Measurements from ENCODE around the gene TMC7.
A peak's percentile ranks its signal among the peaks of the same experiment; 100 is the strongest.

Gene TMC7

DNA sequence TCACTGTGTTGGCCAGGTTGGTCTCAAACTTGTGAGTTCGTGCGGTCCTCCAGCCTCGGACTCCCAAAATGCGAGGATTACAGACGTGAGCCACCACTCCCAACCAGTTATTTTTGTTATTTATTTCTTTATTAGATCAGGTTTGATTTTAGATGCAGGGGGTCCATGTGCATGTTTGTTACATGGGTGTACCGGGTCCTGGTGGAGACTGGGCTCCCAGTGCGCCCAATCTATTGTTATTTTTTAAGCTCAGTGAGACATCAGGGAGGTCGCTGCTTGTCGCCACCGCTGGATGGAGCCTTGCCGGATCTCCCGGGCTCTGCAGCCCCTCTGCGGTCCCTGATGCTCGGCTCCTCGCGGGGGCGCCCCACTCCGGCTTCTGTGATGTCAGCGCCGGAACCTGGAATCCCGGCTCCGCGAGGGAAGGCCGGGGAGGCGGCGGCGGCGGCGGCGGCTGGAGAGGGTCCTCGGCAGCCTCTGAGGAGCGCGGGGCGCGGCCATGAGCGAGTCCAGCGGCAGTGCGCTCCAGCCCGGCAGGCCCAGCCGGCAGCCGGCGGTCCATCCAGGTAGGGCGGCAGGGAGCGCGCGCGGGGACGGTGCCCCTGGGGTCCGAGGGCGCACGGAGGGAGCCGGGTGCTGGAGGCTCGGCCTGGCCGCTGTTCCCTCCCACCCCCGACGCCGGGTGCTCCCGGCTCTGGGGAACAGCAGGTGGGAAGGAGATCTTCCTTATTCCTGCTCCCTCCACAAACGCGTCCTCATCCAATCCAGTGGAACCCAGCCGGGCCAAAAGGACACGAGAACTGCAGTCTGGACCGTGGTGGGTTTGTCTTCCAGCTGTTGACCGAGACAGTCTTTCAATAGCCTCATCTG is at the start of gene TMC7:
Gene TMC7 (plus strand): TSS at position 370 of the 870 bp plus-strand sequence. CDS start 130 bp downstream, at position 500.
- H3K27ac ChIP-seq = peak within 1 kb of the TSS; percentile 86
- DNase-seq (ENCODE audit: low spot score) = peak; percentile 86
- ChIA-PET POLR2A (ENCODE audit: low non-redundant PET) (no interaction called here), CTCF (interaction anchor here (0.6 to 1.6 kb wide), 21 partner anchors 9 to 392 kb away, joined by 3 to 8 read pairs (median 4); no protein-coding TSS in a partner anchor)
- TF ChIP-seq, protein P1, sequence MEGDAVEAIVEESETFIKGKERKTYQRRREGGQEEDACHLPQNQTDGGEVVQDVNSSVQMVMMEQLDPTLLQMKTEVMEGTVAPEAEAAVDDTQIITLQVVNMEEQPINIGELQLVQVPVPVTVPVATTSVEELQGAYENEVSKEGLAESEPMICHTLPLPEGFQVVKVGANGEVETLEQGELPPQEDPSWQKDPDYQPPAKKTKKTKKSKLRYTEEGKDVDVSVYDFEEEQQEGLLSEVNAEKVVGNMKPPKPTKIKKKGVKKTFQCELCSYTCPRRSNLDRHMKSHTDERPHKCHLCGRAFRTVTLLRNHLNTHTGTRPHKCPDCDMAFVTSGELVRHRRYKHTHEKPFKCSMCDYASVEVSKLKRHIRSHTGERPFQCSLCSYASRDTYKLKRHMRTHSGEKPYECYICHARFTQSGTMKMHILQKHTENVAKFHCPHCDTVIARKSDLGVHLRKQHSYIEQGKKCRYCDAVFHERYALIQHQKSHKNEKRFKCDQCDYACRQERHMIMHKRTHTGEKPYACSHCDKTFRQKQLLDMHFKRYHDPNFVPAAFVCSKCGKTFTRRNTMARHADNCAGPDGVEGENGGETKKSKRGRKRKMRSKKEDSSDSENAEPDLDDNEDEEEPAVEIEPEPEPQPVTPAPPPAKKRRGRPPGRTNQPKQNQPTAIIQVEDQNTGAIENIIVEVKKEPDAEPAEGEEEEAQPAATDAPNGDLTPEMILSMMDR (conservative IDR thresholded peaks at IDR 0.05; ENCODE audit: low read depth) = peak; percentile 97

DNA sequence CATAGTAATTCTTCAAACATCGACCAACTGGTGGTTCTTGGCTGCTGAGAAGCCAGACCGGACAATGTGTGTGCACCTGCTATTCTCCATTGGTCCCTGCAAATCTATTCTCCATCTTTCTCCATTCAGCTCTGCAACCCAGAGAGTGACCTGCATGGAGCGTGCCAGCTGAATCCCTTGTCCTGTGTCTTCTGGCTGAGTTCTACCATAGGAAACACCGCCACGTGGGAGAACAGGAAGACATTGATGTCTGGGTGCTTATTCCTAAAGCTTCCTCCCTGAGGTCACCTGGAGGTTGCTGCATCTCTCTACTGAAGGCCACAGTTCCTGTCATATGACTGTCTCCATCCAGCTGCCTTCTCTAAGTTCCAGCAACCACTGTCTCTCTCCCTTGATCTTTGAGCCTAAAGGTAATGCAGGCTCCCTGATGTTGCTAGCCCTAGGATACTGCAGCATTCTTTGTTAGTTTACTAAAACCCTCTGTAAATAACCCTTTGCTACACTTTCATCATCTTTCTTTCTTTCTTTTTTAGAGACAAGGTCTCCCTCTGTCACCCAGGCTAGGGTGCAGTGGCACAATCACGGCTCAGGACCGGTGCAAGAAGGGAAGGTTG is 46.9 kb upstream of the TMC7 start:
- TF ChIP-seq, protein P1 (conservative IDR thresholded peaks at IDR 0.05; ENCODE audit: low read depth) = no peak
- ChIA-PET CTCF (interaction anchor here (0.5 to 0.6 kb wide), 3 partner anchors 47 to 369 kb away, joined by 3 to 4 read pairs (median 3); partner anchors contain the start of gene TMC7), POLR2A (ENCODE audit: low non-redundant PET) (no interaction called here)

DNA sequence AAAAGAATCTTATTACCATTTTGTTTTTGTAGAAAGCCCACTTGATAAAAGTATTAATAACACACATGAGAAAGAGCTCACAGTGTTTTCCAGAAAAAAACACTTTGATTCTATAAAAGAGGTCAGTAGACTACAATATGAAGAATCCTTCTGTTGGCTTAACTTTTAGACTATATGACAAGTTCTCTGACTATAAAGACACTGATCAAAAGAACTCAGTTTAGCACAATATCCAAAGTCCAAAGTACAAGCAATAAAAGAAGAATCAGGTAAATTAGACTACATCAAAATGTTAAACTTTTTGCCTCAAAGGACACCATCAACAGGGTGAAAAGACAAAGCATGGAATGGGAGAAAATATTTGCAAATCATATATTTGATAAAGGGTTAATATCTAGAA is 46.3 kb upstream of the TMC7 start:
- TF ChIP-seq, protein P1 (conservative IDR thresholded peaks at IDR 0.05; ENCODE audit: low read depth) = no peak
- no peak for DNase-seq (ENCODE audit: low spot score)
- no peak overlapping the region for H3K27ac ChIP-seq
- POLR2A ChIA-PET (ENCODE audit: low non-redundant PET) = no interaction called here
- CTCF ChIA-PET = interaction anchor here (0.5 to 0.6 kb wide), 2 partner anchors 46 to 61 kb away, joined by 3 to 4 read pairs; partner anchors contain the start of gene TMC7

More for the DNA sequence above, 46.9 kb upstream of the TMC7 start:
- H3K27ac ChIP-seq = no peak overlapping the region
- DNase-seq (ENCODE audit: low spot score) = no peak

DNA sequence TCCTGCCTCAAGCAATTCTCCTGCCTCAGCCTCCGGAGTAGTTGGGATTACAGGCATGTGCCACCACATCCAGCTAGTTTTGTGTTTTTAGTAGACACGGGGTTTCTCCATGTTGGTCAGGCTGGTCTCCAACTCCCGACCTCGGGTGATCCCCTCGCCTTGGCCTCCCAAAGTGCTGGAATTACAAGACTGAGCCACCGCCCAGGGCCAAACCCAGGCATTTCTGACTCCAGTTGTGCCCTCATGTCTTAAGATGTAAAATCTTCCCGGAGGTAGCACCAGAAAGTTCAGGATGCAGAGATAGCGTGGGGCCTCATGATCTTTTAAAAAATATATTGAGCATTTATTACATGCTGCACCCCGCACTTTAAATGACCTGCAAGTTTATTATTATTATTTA is 44.7 kb upstream of the TMC7 start:
- TF ChIP-seq, protein P1 (conservative IDR thresholded peaks at IDR 0.05; ENCODE audit: low read depth) = no peak
- CTCF ChIA-PET = no interaction called here
- POLR2A ChIA-PET (ENCODE audit: low non-redundant PET) = no interaction called here
- no peak for DNase-seq (ENCODE audit: low spot score)
- H3K27ac ChIP-seq = no peak overlapping the region

DNA sequence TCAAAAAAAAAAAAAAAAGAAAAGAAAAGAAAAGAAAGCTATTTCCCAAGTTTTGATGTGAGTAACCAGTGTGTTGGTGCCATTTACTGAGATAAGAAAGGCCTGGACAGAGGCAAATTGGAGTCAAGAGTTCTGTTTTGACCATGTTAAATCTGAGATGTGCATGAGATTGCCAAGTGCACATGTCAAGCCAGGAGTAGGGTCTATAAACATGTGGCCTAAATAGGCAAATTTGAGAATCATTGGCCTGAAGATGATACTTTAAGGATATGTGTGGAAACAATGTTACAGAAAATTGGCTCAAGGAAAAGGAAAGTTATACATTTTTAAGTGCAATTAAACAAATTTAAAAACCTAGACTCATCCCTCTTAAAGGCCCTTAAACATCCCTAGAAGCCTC is 42.3 kb upstream of the TMC7 start:
- CTCF ChIA-PET = interaction anchor here (0.6 to 0.7 kb wide), 2 partner anchors 30 to 42 kb away, joined by 3 to 4 read pairs; no protein-coding TSS in a partner anchor
- POLR2A ChIA-PET (ENCODE audit: low non-redundant PET) = no interaction called here
- H3K27ac ChIP-seq = peak overlapping the region; percentile 65
- TF ChIP-seq, protein P1 (conservative IDR thresholded peaks at IDR 0.05; ENCODE audit: low read depth) = no peak
- no peak for DNase-seq (ENCODE audit: low spot score)

DNA sequence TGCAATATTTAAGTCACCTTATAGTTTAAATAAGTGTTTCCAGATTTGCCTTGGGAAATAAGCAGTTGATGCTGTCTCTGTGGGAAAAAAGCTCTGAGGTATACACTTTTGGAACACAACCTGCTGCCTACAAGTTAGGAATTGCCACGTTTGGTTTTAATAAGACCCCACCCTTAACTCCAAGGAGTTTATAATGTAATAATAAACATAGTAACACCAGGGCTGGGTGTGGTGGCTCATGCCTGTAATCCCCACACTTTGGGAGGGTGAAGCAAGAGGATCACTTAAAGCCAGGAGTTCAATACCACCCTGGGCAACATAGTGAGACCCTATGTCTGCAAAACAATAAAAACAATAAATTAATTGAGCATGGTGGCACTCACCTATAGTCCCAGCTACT is 41.7 kb upstream of the TMC7 start:
- ChIA-PET CTCF (interaction anchor here (0.6 kb wide), 1 partner anchor 17 kb away, joined by 3 read pairs; no protein-coding TSS in a partner anchor), POLR2A (ENCODE audit: low non-redundant PET) (no interaction called here)
- TF ChIP-seq, protein P1 (conservative IDR thresholded peaks at IDR 0.05; ENCODE audit: low read depth) = no peak
- H3K27ac ChIP-seq = no peak overlapping the region
- no peak for DNase-seq (ENCODE audit: low spot score)
